ENCODE results near the gene NUMB. TPM values are rescaled to one million over a fixed set of nuclear protein-coding genes. Genes with fewer than 3 reads are reported as not detected.

Gene NUMB
- total RNA-seq, 1 experiment from 2014 or later, result 46.5 TPM

- no peaks in the 10 kb centered on the region for H3K9me3 ChIP-seq (ENCODE audit: control insufficient read depth, low read depth, low read length)
- no peaks in the 10 kb centered on the region; a peak in 1 of 5 replicates for H3K9me3 Mint-ChIP-seq
- H3K4me2 ChIP-seq (ENCODE audit: insufficient read depth, insufficient read length, low read length), result no peak overlapping the region
- no peak overlapping the region; a peak in 1 of 7 replicates for H3K27ac Mint-ChIP-seq
- no peaks in the 10 kb centered on the region for H3K4me1 ChIP-seq (ENCODE audit: insufficient read depth, low read length)
- H3K27ac ChIP-seq (ENCODE audit: insufficient read length, low read depth, low read length), result no peak overlapping the region
- H4K5ac ChIP-seq (ENCODE audit: insufficient read length, low read depth, low read length), result no peak overlapping the region
- no peak overlapping the region for H3K23ac ChIP-seq (ENCODE audit: insufficient read length, low read depth, low read length)
- no peak overlapping the region for H3K18ac ChIP-seq (ENCODE audit: insufficient read length, low read depth, low read length)
- no peak overlapping the region for H2BK15ac ChIP-seq (ENCODE audit: low read depth, low read length)
- TF ChIP-seq, protein P1, sequence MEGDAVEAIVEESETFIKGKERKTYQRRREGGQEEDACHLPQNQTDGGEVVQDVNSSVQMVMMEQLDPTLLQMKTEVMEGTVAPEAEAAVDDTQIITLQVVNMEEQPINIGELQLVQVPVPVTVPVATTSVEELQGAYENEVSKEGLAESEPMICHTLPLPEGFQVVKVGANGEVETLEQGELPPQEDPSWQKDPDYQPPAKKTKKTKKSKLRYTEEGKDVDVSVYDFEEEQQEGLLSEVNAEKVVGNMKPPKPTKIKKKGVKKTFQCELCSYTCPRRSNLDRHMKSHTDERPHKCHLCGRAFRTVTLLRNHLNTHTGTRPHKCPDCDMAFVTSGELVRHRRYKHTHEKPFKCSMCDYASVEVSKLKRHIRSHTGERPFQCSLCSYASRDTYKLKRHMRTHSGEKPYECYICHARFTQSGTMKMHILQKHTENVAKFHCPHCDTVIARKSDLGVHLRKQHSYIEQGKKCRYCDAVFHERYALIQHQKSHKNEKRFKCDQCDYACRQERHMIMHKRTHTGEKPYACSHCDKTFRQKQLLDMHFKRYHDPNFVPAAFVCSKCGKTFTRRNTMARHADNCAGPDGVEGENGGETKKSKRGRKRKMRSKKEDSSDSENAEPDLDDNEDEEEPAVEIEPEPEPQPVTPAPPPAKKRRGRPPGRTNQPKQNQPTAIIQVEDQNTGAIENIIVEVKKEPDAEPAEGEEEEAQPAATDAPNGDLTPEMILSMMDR (conservative IDR thresholded peaks at IDR 0.05), result no peak
- H3K23me2 ChIP-seq (ENCODE audit: insufficient read length, low read depth, low read length, poor library complexity, severe bottlenecking), result no peaks in the 10 kb centered on the region
- H4K8ac ChIP-seq (replicated peaks; ENCODE audit: insufficient read length, low read depth, low read length), result no peak overlapping the region
- H2BK120ac ChIP-seq (ENCODE audit: low read depth, low read length, poor library complexity, severe bottlenecking), result no peak overlapping the region
- no peak overlapping the region for H3K4me3 Mint-ChIP-seq
- H3T11ph ChIP-seq (ENCODE audit: low read length), result no peak overlapping the region
- no peak overlapping the region for H3K4ac ChIP-seq (ENCODE audit: low read depth, low read length)
- H3K9ac ChIP-seq (ENCODE audit: extremely low read depth, insufficient read length, low read length), result no peak overlapping the region
- peaks cover 10 to 21% (median 16%) of the 10 kb centered on the region in 3 experiments for H3K36me3 Mint-ChIP-seq (ENCODE audit: insufficient read depth in 1 of 3, low read depth in 3 of 3)
- H3K79me2 ChIP-seq (ENCODE audit: insufficient read depth, low read length), result no peaks in the 10 kb centered on the region; the same call in 1 of the 2 replicates
- H2BK20ac ChIP-seq (ENCODE audit: low read depth, low read length, poor library complexity, severe bottlenecking), result no peak overlapping the region
- H2BK12ac ChIP-seq (ENCODE audit: insufficient read length, low read depth, low read length), result no peak overlapping the region
- H4K20me1 ChIP-seq (ENCODE audit: control insufficient read depth, insufficient read depth, insufficient read length), result no peaks in the 10 kb centered on the region
- H3K79me1 ChIP-seq (ENCODE audit: insufficient read depth, low read depth, low read length, poor library complexity, severe bottlenecking), result peaks cover 7% of the 10 kb centered on the region
- no peak overlapping the region for H3K56ac ChIP-seq (ENCODE audit: insufficient read length, low read depth, low read length)
- H2BK5ac ChIP-seq (ENCODE audit: insufficient read length, low read length), result no peak overlapping the region
- H4K91ac ChIP-seq (ENCODE audit: insufficient read length, low read depth, low read length), result no peak overlapping the region
- no peaks in the 10 kb centered on the region for H3K27me3 ChIP-seq (ENCODE audit: insufficient read depth, low read length)
- WGBS (ENCODE audit: extremely low coverage, insufficient read length, low lambda C conversion rate), result no CpG with 5 or more reads among the region's 4 CpGs
- no peaks in the 10 kb centered on the region for H3K27me3 Mint-ChIP-seq (ENCODE audit: low read depth)
- no peak overlapping the region for H2AFZ ChIP-seq (ENCODE audit: low read length)
- no peak overlapping the region for H2AK5ac ChIP-seq (ENCODE audit: insufficient read length, low read length)
- DNase-seq, result no peak
- H3K14ac ChIP-seq (ENCODE audit: insufficient read depth, low read length), result no peak overlapping the region
- peaks cover 8% of the 10 kb centered on the region in 2 experiments for H3K4me1 Mint-ChIP-seq
These were observed 35.8 kb downstream of the NUMB start for GRCh38 chr14:73422515-73422914.
